ENCODE measurements around the gene PRPF6. TPM values are rescaled to one million over a fixed set of nuclear protein-coding genes. Genes with fewer than 3 reads are reported as not detected.

Gene PRPF6
- total RNA-seq, 1 donor from 2014 or later, result 46.8 TPM

DNA sequence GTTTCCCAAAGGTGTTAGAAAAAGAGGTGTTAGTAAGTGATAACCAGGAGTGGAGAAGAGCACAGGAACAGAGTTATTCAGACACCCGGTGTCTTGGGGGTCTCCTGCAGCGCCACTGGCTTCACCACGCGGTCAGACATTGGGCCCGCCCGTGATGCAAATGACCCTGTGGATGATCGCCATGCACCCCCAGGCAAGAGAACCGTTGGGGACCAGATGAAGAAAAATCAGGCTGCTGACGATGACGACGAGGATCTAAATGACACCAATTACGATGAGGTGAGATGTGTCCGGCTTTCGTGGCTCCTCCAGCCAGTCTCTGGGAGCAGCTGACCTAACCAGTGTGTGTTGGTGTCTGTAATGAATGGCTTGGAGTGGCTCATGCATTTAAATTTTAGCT, 2.0 kb downstream of the PRPF6 start:
- H3K4me3 ChIP-seq, result no peak overlapping the region
- H3K27ac ChIP-seq (replicated peaks), result no peak overlapping the region
- no peaks in the 10 kb centered on the region for H3K27me3 ChIP-seq (ENCODE audit: low read depth)
- H3K4me1 ChIP-seq, result peaks cover 50% of the 10 kb centered on the region
- H3K9me3 ChIP-seq (replicated peaks), result no peaks in the 10 kb centered on the region
- DNase-seq, result no peak
- H3K36me3 ChIP-seq, result peaks cover 49% of the 10 kb centered on the region
- TF ChIP-seq, protein P1, sequence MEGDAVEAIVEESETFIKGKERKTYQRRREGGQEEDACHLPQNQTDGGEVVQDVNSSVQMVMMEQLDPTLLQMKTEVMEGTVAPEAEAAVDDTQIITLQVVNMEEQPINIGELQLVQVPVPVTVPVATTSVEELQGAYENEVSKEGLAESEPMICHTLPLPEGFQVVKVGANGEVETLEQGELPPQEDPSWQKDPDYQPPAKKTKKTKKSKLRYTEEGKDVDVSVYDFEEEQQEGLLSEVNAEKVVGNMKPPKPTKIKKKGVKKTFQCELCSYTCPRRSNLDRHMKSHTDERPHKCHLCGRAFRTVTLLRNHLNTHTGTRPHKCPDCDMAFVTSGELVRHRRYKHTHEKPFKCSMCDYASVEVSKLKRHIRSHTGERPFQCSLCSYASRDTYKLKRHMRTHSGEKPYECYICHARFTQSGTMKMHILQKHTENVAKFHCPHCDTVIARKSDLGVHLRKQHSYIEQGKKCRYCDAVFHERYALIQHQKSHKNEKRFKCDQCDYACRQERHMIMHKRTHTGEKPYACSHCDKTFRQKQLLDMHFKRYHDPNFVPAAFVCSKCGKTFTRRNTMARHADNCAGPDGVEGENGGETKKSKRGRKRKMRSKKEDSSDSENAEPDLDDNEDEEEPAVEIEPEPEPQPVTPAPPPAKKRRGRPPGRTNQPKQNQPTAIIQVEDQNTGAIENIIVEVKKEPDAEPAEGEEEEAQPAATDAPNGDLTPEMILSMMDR (IDR thresholded peaks at IDR 0.05; ENCODE audit: borderline replicate concordance), result no peak
- intact Hi-C loops (cut with micrococcal nuclease), result no loop called here

DNA sequence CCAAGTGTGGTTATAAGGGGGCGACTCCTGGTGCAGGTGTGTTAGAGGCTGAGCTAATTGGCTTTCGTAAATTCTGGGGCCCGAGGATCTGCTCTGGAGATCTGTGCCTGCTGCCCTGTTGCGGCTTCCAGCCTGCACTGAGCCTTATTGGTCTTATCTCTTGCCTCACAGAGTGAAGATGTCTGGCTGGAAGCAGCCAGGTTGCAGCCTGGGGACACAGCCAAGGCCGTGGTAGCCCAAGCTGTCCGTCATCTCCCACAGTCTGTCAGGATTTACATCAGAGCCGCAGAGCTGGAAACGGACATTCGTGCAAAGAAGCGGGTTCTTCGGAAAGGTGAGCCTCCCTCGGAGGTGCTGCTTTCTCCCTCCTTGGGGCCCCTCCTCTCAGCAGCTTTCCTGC, 20.0 kb downstream of the PRPF6 start:
- Histone ChIP-seq H3K27ac (replicated peaks) (no peak overlapping the region), H3K4me1 (peaks cover 19% of the 10 kb centered on the region), H3K9me3 (replicated peaks) (no peaks in the 10 kb centered on the region), H3K4me3 (no peak overlapping the region), H3K27me3 (ENCODE audit: low read depth) (no peaks in the 10 kb centered on the region), H3K36me3 (peaks cover 99% of the 10 kb centered on the region)
- TF ChIP-seq, protein P1 (IDR thresholded peaks at IDR 0.05; ENCODE audit: borderline replicate concordance), result no peak
- DNase-seq, result no peak
- intact Hi-C loops (cut with micrococcal nuclease), result no loop called here

DNA sequence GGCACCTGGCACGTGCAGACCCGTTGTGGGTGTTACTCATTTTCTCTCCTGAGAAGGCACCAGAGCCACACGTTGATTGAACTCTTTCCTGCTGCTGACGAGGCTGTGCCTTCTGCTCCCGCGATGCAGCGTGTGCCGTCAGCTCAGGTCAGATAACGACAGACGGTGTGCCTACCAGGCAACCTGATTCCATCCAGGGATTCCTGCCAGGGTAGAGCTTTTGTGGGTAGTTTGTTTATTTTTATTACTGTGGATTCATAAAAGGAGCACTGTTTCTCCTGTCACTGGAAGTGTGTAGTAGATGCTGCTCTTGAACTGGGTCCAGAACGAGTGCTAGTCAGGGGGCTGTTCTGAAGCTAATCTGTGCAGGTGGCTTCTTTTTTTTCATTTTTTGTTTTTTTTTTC, 20.7 kb downstream of the PRPF6 start:
- TF ChIP-seq, protein P1 (IDR thresholded peaks at IDR 0.05; ENCODE audit: borderline replicate concordance), result no peak
- H3K9me3 ChIP-seq (replicated peaks), result no peaks in the 10 kb centered on the region
- no peak for DNase-seq
- no peak overlapping the region for H3K4me3 ChIP-seq
- H3K27me3 ChIP-seq (ENCODE audit: low read depth), result no peaks in the 10 kb centered on the region
- intact Hi-C loops (cut with micrococcal nuclease), result no loop called here
- H3K4me1 ChIP-seq, result peaks cover 19% of the 10 kb centered on the region
- no peak overlapping the region for H3K27ac ChIP-seq (replicated peaks)
- H3K36me3 ChIP-seq, result peaks cover 99% of the 10 kb centered on the region

DNA sequence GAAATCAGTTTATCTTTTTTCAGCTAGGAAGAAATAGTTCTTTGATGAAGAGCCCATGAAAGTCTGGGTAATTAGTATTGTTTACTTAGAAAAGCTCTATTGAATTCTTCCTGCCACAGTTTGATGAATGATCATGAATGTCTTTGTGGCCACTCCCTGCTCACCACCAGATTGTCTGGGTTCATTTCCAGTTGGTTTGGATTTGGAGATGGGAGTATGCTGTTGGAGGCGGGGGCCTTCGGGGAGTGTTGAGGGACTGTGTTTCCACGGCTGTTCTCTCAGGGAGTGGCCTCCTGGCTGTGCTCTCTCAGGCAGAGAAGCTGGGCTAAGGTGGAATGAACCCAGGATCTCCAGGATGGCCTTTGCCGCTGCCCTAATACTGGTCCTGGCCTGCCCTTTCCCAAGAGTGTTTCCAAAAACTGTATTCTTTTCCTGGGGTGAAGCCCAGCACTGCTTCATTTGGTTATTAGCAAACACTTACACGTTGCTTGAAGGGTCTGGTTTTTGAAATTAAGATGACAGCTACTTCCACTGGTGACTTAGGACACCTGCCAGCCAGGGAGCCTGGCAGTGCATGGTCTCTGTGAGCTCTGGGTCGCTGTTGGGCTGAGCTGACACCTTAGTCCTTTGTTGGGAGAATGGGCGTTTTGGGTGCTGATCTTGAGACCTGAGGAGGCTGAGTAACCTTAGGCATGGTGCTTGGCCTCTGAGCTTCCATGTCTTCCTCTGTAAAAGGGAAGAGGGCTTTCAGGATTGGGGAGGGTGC, 23.2 kb downstream of the PRPF6 start:
- H3K4me1 ChIP-seq, result peaks cover 32% of the 10 kb centered on the region
- no peak overlapping the region for H3K4me3 ChIP-seq
- no peaks in the 10 kb centered on the region for H3K27me3 ChIP-seq (ENCODE audit: low read depth)
- no peaks in the 10 kb centered on the region for H3K9me3 ChIP-seq (replicated peaks)
- peaks cover 96% of the 10 kb centered on the region for H3K36me3 ChIP-seq
- no peak for DNase-seq
- H3K27ac ChIP-seq (replicated peaks), result no peak overlapping the region
- intact Hi-C loops (cut with micrococcal nuclease), result no loop called here
- TF ChIP-seq, protein P1 (IDR thresholded peaks at IDR 0.05; ENCODE audit: borderline replicate concordance), result no peak

DNA sequence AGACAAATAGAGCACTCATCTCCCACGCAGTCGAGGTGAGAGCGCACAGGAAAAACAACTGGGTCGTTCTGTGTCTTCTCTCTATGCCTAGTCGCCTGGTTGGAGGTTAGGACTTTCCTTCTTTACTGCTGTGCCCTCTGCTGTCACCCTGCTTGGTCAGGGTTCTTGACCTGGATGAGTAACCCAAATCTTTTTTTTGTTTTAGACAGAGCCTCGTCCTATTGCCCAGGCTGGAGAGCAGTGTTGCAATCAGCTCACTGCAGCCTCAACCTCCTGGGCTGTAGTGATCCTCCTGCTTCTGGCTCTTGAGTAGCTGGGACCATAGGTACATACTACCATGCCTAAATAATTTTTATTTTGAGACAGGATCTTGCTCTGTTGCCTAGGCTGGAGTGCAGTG, 24.5 kb downstream of the PRPF6 start:
- Histone ChIP-seq H3K9me3 (replicated peaks) (no peaks in the 10 kb centered on the region), H3K27ac (replicated peaks) (no peak overlapping the region), H3K27me3 (ENCODE audit: low read depth) (no peaks in the 10 kb centered on the region), H3K4me3 (no peak overlapping the region), H3K36me3 (peaks cover 96% of the 10 kb centered on the region), H3K4me1 (peaks cover 32% of the 10 kb centered on the region)
- TF ChIP-seq, protein P1 (IDR thresholded peaks at IDR 0.05; ENCODE audit: borderline replicate concordance), result no peak
- intact Hi-C loops (cut with micrococcal nuclease), result no loop called here
- DNase-seq, result no peak

All from left ventricle myocardium inferior (tissue), 1 donor.